HepG2 (cell line): ENCODE results near the gene KRI1. TPM values are rescaled to one million over a fixed set of nuclear protein-coding genes. Genes with fewer than 3 reads are reported as not detected.

Experiments
- DR1 ChIP-seq: sonication (generic); formaldehyde crosslinking; IDR thresholded peaks from 2 replicates; pipeline ENCODE4 v1.8.0; 2021; ENCODE audit warnings: mild to moderate bottlenecking, missing genetic modification reagents, inconsistent platforms
- ESRRA ChIP-seq: sonication (generic); formaldehyde crosslinking; IDR thresholded peaks from 2 replicates; pipeline ENCODE4 v1.5.1; 2020; ENCODE audit warnings: mild to moderate bottlenecking, low read depth, missing genetic modification reagents
- FIP1L1 ChIP-seq: fragments of 200-400 bp; formaldehyde crosslinking; IDR thresholded peaks from 2 replicates; pipeline ENCODE4 v1.6.1; 2018; ENCODE audit warnings: low read depth, mild to moderate bottlenecking, low read length, moderate library complexity, borderline replicate concordance; ENCODE audit not compliant: insufficient read depth
- FOXM1 ChIP-seq: sonication (generic); formaldehyde crosslinking; IDR thresholded peaks from 2 replicates; pipeline ENCODE4 v1.5.0; 2020; ENCODE audit warnings: missing genetic modification reagents
- GTF2F1 ChIP-seq: fragments of 150-350 bp; IDR thresholded peaks from 2 replicates; pipeline ENCODE4 v1.6.1; 2014; ENCODE audit warnings: low read length
- HDAC6 ChIP-seq: fragments of 200-600 bp; sonication (generic); IDR thresholded peaks from 2 replicates; pipeline ENCODE4 v1.7.0; 2017; ENCODE audit warnings: mild to moderate bottlenecking, antibody characterized with exemption, low read length, low read depth
- HHEX ChIP-seq: IDR thresholded peaks from 2 replicates; pipeline ENCODE4 v1.6.1; 2016; ENCODE audit warnings: control low read depth
- HNRNPK ChIP-seq: fragments of 200-400 bp; formaldehyde crosslinking; IDR thresholded peaks from 2 replicates; pipeline ENCODE4 v1.6.1; 2018; ENCODE audit warnings: low read length, low read depth, moderate library complexity, mild to moderate bottlenecking; ENCODE audit not compliant: poor library complexity, severe bottlenecking
- JARID2 ChIP-seq: sonication (generic); formaldehyde crosslinking; IDR thresholded peaks from 2 replicates; pipeline ENCODE4 v1.8.1; 2023; ENCODE audit warnings: missing genetic modification reagents, inconsistent platforms; ENCODE audit not compliant: insufficient replicate concordance
- JUND ChIP-seq: sonication (generic); formaldehyde crosslinking; IDR thresholded peaks from 2 replicates; pipeline ENCODE4 v1.8.0; 2022; ENCODE audit warnings: mild to moderate bottlenecking, missing genetic modification reagents
- KDM1A ChIP-seq: IDR thresholded peaks from 2 replicates; pipeline ENCODE4 v1.6.1; 2016; ENCODE audit warnings: missing compliant biosample characterization
- MAFG ChIP-seq: sonication (generic); formaldehyde crosslinking; IDR thresholded peaks from 2 replicates; pipeline ENCODE4 v1.5.1; 2020; ENCODE audit warnings: mild to moderate bottlenecking, missing genetic modification reagents
- POLR2A ChIP-seq, 2 experiments: IDR thresholded peaks; 2 replicates each; pipeline ENCODE4 v1.6.1; 2011; ENCODE audit warnings: low read depth in 2 of 2, low read length in 2 of 2, mild to moderate bottlenecking in 1 of 2, moderate library complexity in 1 of 2; ENCODE audit not compliant: insufficient read depth in 1 of 2
- POLR2G ChIP-seq: fragments of 200-400 bp; formaldehyde crosslinking; IDR thresholded peaks from 2 replicates; pipeline ENCODE4 v1.6.1; 2018; ENCODE audit warnings: mild to moderate bottlenecking, low read depth, low read length, moderate library complexity
- REXO4 ChIP-seq: sonication (generic); formaldehyde crosslinking; IDR thresholded peaks from 2 replicates; pipeline ENCODE4 v1.8.0; 2022; ENCODE audit warnings: missing genetic modification reagents, mild to moderate bottlenecking, borderline replicate concordance
- SNRNP70 ChIP-seq: fragments of 200-400 bp; formaldehyde crosslinking; IDR thresholded peaks from 2 replicates; pipeline ENCODE4 v1.6.1; 2017; ENCODE audit warnings: mild to moderate bottlenecking, low read depth, low read length, moderate library complexity
- SRSF4 ChIP-seq: fragments of 200-400 bp; formaldehyde crosslinking; IDR thresholded peaks from one replicate; pipeline ENCODE4 v1.6.1; 2018; ENCODE audit warnings: mild to moderate bottlenecking, low read depth, low read length, moderate library complexity; ENCODE audit not compliant: poor library complexity, severe bottlenecking
- TEAD3 ChIP-seq: optimal IDR thresholded peaks from 2 replicates; pipeline ENCODE3; 2016; ENCODE audit warnings: borderline replicate concordance
- TRIM24 ChIP-seq: sonication (generic); formaldehyde crosslinking; IDR thresholded peaks from 2 replicates; pipeline ENCODE4 v1.8.0; 2022; ENCODE audit warnings: mild to moderate bottlenecking, missing genetic modification reagents
- XBP1 ChIP-seq: sonication (generic); formaldehyde crosslinking; IDR thresholded peaks from 2 replicates; pipeline ENCODE4 v1.5.0; 2020; ENCODE audit warnings: missing genetic modification reagents
- ZBTB7A ChIP-seq: sonication (generic); formaldehyde crosslinking; IDR thresholded peaks from 2 replicates; pipeline ENCODE4 v1.8.0; 2022; ENCODE audit warnings: mild to moderate bottlenecking, missing genetic modification reagents
- ZNF224 ChIP-seq: sonication (generic); formaldehyde crosslinking; IDR thresholded peaks from 2 replicates; pipeline ENCODE4 v1.5.0; 2020; ENCODE audit warnings: mild to moderate bottlenecking, missing genetic modification reagents
- ZNF282 ChIP-seq: fragments of 450-650 bp; IDR thresholded peaks from 2 replicates; pipeline ENCODE4 v1.6.1; 2018; ENCODE audit not compliant: partially characterized antibody
- ZNF34 ChIP-seq: sonication (generic); formaldehyde crosslinking; IDR thresholded peaks from 2 replicates; pipeline ENCODE4 v1.4.0; 2020; ENCODE audit warnings: mild to moderate bottlenecking, missing genetic modification reagents, borderline replicate concordance
- ZNF775 ChIP-seq: sonication (generic); formaldehyde crosslinking; IDR thresholded peaks from 2 replicates; pipeline ENCODE4 v1.4.0; 2020; ENCODE audit warnings: missing genetic modification reagents, mild to moderate bottlenecking, moderate library complexity, borderline replicate concordance
- ZNF777 ChIP-seq: sonication (generic); formaldehyde crosslinking; IDR thresholded peaks from 2 replicates; pipeline ENCODE4 v1.4.0; 2020; ENCODE audit warnings: missing genetic modification reagents
- ZNF781 ChIP-seq: sonication (generic); formaldehyde crosslinking; IDR thresholded peaks from 2 replicates; pipeline ENCODE4 v1.5.1; 2020; ENCODE audit warnings: borderline replicate concordance, mild to moderate bottlenecking, missing genetic modification reagents; ENCODE audit errors: not compliant biosample characterization
- polyA plus RNA-seq, 8 experiments: library from polyadenylated mRNA; depleted of rRNA in 3 of 8; stranded (reverse) in 7 of 8; unstranded in 1 of 8; fragments of >200 nt; fragmentation: Illumina TruSeq in 4 of 8; extraction: Trizol in 4 of 8; gene quantifications; 2 replicates each; pipeline versions ENCODE4 v1.2.1 to v1.2.3, GENCODE V29; 2011 to 2016; ENCODE audit warnings: low read depth in 4 of 8, missing spikeins in 1 of 8, mixed read lengths in 1 of 8; ENCODE audit not compliant: insufficient read depth in 1 of 8
- total RNA-seq, 5 experiments: library from RNA; depleted of rRNA; stranded (reverse); fragments of >200 nt; fragmentation: Illumina TruSeq; extraction: Trizol; gene quantifications; 2 replicates each; pipeline ENCODE4 v1.2.3, GENCODE V29; 2016; ENCODE audit warnings: low read depth in 1 of 5
- TF ChIP-seq, protein P1 (sequence below): IDR thresholded peaks from 2 replicates; pipeline ENCODE4 v1.6.1; 2016; ENCODE audit warnings: mild to moderate bottlenecking, missing biosample characterization, missing genetic modification reagents
- TF ChIP-seq, protein P2 (sequence below): sonication (generic); formaldehyde crosslinking; IDR thresholded peaks from 2 replicates; pipeline ENCODE4 v1.8.0; 2022; ENCODE audit warnings: missing genetic modification reagents, low read depth, mild to moderate bottlenecking, borderline replicate concordance
- TF ChIP-seq, protein P3 (sequence below): sonication (generic); formaldehyde crosslinking; IDR thresholded peaks from 2 replicates; pipeline ENCODE4 v1.5.1; 2020; ENCODE audit warnings: missing genetic modification reagents, mild to moderate bottlenecking, borderline replicate concordance

KRI1 gene
- total and polyA plus RNA-seq, 2 of the 13 experiments (the other 11 are each of a cell fraction or from before 2014, with no cell fraction given), result 9.1 to 11.7 TPM

DNA sequence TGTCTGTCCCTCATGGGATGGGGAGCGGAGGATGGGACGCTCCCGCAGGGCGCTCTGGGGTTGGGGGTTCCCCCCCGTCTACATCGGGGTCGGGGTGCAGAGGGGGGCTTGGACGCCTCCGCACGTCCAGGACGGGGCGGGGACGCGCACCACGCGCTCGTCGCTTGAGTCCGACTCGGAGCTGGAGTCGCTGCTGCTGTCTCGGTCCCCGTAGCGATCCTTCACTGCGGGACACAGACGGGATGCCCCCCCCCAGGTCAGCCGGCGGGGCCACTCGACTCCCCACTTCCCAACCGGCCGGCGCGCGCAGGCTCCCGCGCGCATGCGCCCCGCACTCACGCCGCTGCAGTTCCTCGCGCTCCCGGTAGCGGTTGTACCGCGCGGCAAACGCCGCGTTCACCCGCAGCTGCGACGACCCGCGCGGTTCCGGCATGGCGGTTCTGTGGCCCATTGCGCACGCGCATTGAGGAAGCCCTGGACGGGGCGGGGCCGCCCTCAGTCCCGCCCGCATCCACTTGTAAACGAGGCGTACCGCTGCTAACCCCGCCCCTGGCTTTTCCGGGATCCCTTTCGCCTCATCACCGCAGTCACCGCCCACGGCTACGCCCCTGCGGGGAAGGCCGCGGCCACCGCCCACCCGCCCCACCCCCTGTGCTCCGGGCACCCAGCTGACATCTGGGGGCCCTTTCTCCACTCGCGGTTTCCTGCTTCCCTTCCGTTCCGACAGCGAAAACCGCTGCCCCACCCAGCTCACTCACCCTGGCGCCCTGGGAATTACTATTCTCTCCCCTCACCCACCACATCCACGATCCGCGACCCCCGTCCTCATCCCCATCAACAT, at the start of gene KRI1 (continued):
- TF ChIP-seq, protein P1, sequence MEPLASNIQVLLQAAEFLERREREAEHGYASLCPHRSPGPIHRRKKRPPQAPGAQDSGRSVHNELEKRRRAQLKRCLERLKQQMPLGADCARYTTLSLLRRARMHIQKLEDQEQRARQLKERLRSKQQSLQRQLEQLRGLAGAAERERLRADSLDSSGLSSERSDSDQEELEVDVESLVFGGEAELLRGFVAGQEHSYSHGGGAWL, result peak; percentile 96
- no peak for TF ChIP-seq KDM1A (CRISPR knock-in tag)
- TF ChIP-seq POLR2G, result peak; percentile 84
- no peak for TF ChIP-seq FOXM1
- TF ChIP-seq ZBTB7A (CRISPR knock-in tag), result peak; percentile 32; the same call in 1 of the 2 replicates
- no peak for TF ChIP-seq REXO4 (CRISPR knock-in tag)
- TF ChIP-seq POLR2A (IDR thresholded peaks at IDR 0.05; ENCODE audit: insufficient read depth in 1 of 2, low read depth in 2 of 2, low read length in 2 of 2), result peak; percentile 56 to 84
- no peak for TF ChIP-seq ZNF781 (CRISPR knock-in tag)
- TF ChIP-seq ESRRA, result peak; percentile 81; the same call in 1 of the 2 replicates
- TF ChIP-seq ZNF777 (CRISPR knock-in tag), result peak; percentile 90
- no peak for TF ChIP-seq FIP1L1
- no peak for TF ChIP-seq MAFG (CRISPR knock-in tag)
- peak; percentile 84 for TF ChIP-seq JARID2
- TF ChIP-seq GTF2F1, result no peak
- no peak for TF ChIP-seq HHEX (CRISPR knock-in tag)
- TF ChIP-seq DR1 (CRISPR knock-in tag), result peak; percentile 44; the same call in 1 of the 2 replicates
- TF ChIP-seq, protein P2, sequence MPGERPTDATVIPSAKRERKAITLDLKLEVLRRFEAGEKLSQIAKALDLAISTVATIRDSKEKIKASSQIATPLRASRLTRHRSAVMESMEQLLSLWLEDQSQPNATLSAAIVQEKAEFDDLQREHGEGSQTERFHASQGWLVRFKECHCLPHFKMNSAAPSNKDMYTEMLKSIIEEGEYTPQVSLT (CRISPR knock-in tag), result no peak; the same call in 1 of the 2 replicates
- TF ChIP-seq TEAD3 (CRISPR knock-in tag), result peak; percentile 76
- TF ChIP-seq, protein P3, sequence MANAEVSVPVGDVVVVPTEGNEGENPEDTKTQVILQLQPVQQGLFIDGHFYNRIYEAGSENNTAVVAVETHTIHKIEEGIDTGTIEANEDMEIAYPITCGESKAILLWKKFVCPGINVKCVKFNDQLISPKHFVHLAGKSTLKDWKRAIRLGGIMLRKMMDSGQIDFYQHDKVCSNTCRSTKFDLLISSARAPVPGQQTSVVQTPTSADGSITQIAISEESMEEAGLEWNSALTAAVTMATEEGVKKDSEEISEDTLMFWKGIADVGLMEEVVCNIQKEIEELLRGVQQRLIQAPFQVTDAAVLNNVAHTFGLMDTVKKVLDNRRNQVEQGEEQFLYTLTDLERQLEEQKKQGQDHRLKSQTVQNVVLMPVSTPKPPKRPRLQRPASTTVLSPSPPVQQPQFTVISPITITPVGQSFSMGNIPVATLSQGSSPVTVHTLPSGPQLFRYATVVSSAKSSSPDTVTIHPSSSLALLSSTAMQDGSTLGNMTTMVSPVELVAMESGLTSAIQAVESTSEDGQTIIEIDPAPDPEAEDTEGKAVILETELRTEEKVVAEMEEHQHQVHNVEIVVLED (CRISPR knock-in tag), result peak; percentile 84
- no peak for TF ChIP-seq ZNF282
- no peak for TF ChIP-seq ZNF775
- no peak for TF ChIP-seq JUND (CRISPR knock-in tag)
- peak; percentile 97; the same call in 1 of the 2 replicates for TF ChIP-seq ZNF224 (CRISPR knock-in tag)
- no peak for TF ChIP-seq XBP1 (CRISPR knock-in tag)
- no peak for TF ChIP-seq TRIM24 (CRISPR knock-in tag)
- no peak for TF ChIP-seq SRSF4
- no peak for TF ChIP-seq SNRNP70
- TF ChIP-seq HNRNPK, result peak; percentile 49
- 0 out of 2 replicates have a peak, but pooled peaks have one; percentile 47 for TF ChIP-seq ZNF34 (CRISPR knock-in tag)
- no peak for TF ChIP-seq HDAC6
